ENCODE measurements around the gene EPB41L1. TPM values are rescaled to one million over a fixed set of nuclear protein-coding genes. Genes with fewer than 3 reads are reported as not detected.
A peak's percentile ranks its signal among the peaks of the same experiment; 100 is the strongest.

EPB41L1 gene
- total RNA-seq, 2 experiments from 2014 or later = 1.0 to 2.2 TPM

- CTCF ChIA-PET = interaction anchor here (0.6 to 2.9 kb wide), 10 partner anchors 9 to 645 kb away, joined by 3 to 10 read pairs (median 3); partner anchors contain the start of gene SCAND1
- Mint-ChIP-seq H3K4me3 (peak overlapping the region; percentile 74), H3K36me3 (ENCODE audit: low read depth) (peaks cover 22% of the 10 kb centered on the region), H3K27me3 (no peaks in the 10 kb centered on the region), H3K27ac (peak overlapping the region; percentile 92), H3K4me1 (ENCODE audit: low read depth) (peaks cover 44% of the 10 kb centered on the region), H3K9me3 (no peaks in the 10 kb centered on the region)
- TF ChIP-seq, protein P1, sequence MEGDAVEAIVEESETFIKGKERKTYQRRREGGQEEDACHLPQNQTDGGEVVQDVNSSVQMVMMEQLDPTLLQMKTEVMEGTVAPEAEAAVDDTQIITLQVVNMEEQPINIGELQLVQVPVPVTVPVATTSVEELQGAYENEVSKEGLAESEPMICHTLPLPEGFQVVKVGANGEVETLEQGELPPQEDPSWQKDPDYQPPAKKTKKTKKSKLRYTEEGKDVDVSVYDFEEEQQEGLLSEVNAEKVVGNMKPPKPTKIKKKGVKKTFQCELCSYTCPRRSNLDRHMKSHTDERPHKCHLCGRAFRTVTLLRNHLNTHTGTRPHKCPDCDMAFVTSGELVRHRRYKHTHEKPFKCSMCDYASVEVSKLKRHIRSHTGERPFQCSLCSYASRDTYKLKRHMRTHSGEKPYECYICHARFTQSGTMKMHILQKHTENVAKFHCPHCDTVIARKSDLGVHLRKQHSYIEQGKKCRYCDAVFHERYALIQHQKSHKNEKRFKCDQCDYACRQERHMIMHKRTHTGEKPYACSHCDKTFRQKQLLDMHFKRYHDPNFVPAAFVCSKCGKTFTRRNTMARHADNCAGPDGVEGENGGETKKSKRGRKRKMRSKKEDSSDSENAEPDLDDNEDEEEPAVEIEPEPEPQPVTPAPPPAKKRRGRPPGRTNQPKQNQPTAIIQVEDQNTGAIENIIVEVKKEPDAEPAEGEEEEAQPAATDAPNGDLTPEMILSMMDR (IDR thresholded peaks at IDR 0.05) = no peak
- POLR2A ChIA-PET = interaction anchor here (0.9 to 2.3 kb wide), 2 partner anchors 9 to 11 kb away, joined by 6 to 7 read pairs; no protein-coding TSS in a partner anchor
- ATAC-seq (no peak), DNase-seq (no peak)
- intact Hi-C loops (cut with micrococcal nuclease) = no loop called here
Observed at GRCh38 chr20:36237477-36237876, 82.9 kb downstream of the EPB41L1 start.

GRCh38 chr20:36238153-36238552, 83.6 kb downstream of the EPB41L1 start:
- intact Hi-C loops (cut with micrococcal nuclease) = no loop called here
- POLR2A ChIA-PET = interaction anchor here (0.6 kb wide), 1 partner anchor 24 kb away, joined by 4 read pairs; no protein-coding TSS in a partner anchor

GRCh38 chr20:36238760-36239159, 84.2 kb downstream of the EPB41L1 start:
- no peaks in the 10 kb centered on the region for H3K27me3 Mint-ChIP-seq
- no peaks in the 10 kb centered on the region for H3K9me3 Mint-ChIP-seq
- ATAC-seq = no peak
- TF ChIP-seq, protein P1 (IDR thresholded peaks at IDR 0.05) = no peak
- no peak for DNase-seq
- peaks cover 44% of the 10 kb centered on the region for H3K4me1 Mint-ChIP-seq (ENCODE audit: low read depth)
- peak overlapping the region; percentile 21 for H3K27ac Mint-ChIP-seq
- ChIA-PET CTCF (interaction anchor here (1.1 to 1.4 kb wide), 3 partner anchors 83 to 644 kb away, joined by 3 to 4 read pairs (median 3); no protein-coding TSS in a partner anchor), POLR2A (interaction anchor here (0.6 kb wide), 1 partner anchor 23 kb away, joined by 4 read pairs; no protein-coding TSS in a partner anchor)
- H3K36me3 Mint-ChIP-seq (ENCODE audit: low read depth) = peaks cover 26% of the 10 kb centered on the region
- intact Hi-C loops (cut with micrococcal nuclease) = no loop called here
- peak overlapping the region; percentile 34 for H3K4me3 Mint-ChIP-seq

More at GRCh38 chr20:36238153-36238552, 83.6 kb downstream of the EPB41L1 start:
- H3K27ac Mint-ChIP-seq = no peak overlapping the region
- H3K4me3 Mint-ChIP-seq = peak overlapping the region; percentile 42
- no peak for DNase-seq
- no peak for ATAC-seq
- TF ChIP-seq, protein P1 (IDR thresholded peaks at IDR 0.05) = no peak
- peaks cover 22% of the 10 kb centered on the region for H3K36me3 Mint-ChIP-seq (ENCODE audit: low read depth)
- H3K9me3 Mint-ChIP-seq = no peaks in the 10 kb centered on the region
- no peaks in the 10 kb centered on the region for H3K27me3 Mint-ChIP-seq
- CTCF ChIA-PET = interaction anchor here (0.6 to 2.9 kb wide), 7 partner anchors 9 to 645 kb away, joined by 3 to 10 read pairs (median 3); no protein-coding TSS in a partner anchor
- peaks cover 44% of the 10 kb centered on the region for H3K4me1 Mint-ChIP-seq (ENCODE audit: low read depth)

DNA sequence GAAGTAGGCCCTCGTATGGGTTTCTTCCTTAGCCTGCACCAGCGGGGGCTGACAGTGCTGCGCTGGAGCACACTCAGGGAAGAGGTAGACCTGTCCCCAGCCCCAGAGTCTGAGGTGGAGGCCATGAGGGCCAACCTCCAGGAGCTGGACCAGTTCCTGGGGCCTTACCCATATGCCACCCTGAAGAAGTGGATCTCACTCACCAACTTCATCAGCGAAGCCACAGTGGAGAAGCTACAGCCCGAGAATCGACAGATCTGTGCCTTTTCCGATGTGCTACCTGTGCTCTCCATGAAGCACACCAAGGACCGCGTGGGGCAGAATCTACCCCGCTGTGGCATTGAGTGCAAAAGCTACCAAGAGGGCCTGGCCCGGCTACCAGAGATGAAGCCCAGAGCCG, 85.5 kb downstream of the EPB41L1 start:
- no peak for ATAC-seq
- peaks cover 35% of the 10 kb centered on the region for H3K36me3 Mint-ChIP-seq (ENCODE audit: low read depth)
- H3K4me1 Mint-ChIP-seq (ENCODE audit: low read depth) = peaks cover 49% of the 10 kb centered on the region

DNA sequence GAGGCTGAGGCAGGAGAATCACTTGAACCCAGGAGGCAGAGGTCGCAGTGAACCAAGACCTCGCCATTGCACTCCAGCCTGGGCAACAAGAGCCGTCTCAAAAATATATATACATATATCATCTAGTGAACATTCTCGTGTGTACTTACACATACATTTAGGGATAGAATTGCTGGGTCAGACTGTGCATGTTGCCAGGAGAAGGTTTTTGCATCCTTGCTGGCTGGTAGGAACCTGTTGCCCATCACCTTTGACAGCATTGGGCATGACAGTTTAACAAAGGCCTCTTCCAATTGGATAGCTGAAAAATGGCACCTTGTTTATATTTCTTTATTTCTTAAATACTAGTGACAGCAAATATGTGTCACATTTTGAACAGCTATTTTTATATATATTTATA, 87.1 kb downstream of the EPB41L1 start:
- DNase-seq = no peak
- peaks cover 45% of the 10 kb centered on the region for H3K4me1 Mint-ChIP-seq (ENCODE audit: low read depth)
- H3K27ac Mint-ChIP-seq = no peak overlapping the region
- H3K4me3 Mint-ChIP-seq = no peak overlapping the region
- CTCF ChIA-PET = no interaction called here
- H3K36me3 Mint-ChIP-seq (ENCODE audit: low read depth) = peaks cover 40% of the 10 kb centered on the region
- H3K27me3 Mint-ChIP-seq = no peaks in the 10 kb centered on the region
- POLR2A ChIA-PET = interaction anchor here (0.6 kb wide), 1 partner anchor 1144 kb away, joined by 3 read pairs; no protein-coding TSS in a partner anchor
- intact Hi-C loops (cut with micrococcal nuclease) = no loop called here
- TF ChIP-seq, protein P1 (IDR thresholded peaks at IDR 0.05) = no peak
- ATAC-seq = no peak
- no peaks in the 10 kb centered on the region for H3K9me3 Mint-ChIP-seq

More for the DNA sequence above, 85.5 kb downstream of the EPB41L1 start:
- no peak overlapping the region for H3K4me3 Mint-ChIP-seq
- ChIA-PET CTCF (interaction anchor here (0.6 to 1.4 kb wide), 2 partner anchors 37 to 199 kb away, joined by 3 to 4 read pairs; no protein-coding TSS in a partner anchor), POLR2A (interaction anchor here (1.2 kb wide), 1 partner anchor 10 kb away, joined by 4 read pairs; no protein-coding TSS in a partner anchor)
- no peaks in the 10 kb centered on the region for H3K27me3 Mint-ChIP-seq
- intact Hi-C loops (cut with micrococcal nuclease) = no loop called here
- TF ChIP-seq, protein P1 (IDR thresholded peaks at IDR 0.05) = no peak
- H3K9me3 Mint-ChIP-seq = no peaks in the 10 kb centered on the region
- DNase-seq = no peak
- H3K27ac Mint-ChIP-seq = no peak overlapping the region
